PC-3 (cell line): ENCODE results near the gene NR1I2. TPM values are rescaled to one million over a fixed set of nuclear protein-coding genes. Genes with fewer than 3 reads are reported as not detected.

Experiments used
- ATAC-seq: fragments of 200-7000 bp; cut with Tn5 transposase; 2 replicates; pipeline ENCODE4 v1.9.1; 2020; ENCODE audit warnings: mild to moderate bottlenecking, moderate library complexity
- BruUV-seq: library from RNA; stranded (reverse); fragments of 400-500 nt; replicated peaks from 2 replicates; lab custom pipeline; 2021; lab: Mats Ljungman, UMichigan
- CTCF ChIA-PET: fragments of 300-600 bp; sonication (Branson Sonifier 250); formaldehyde crosslinking; loops from one replicate; lab custom pipeline; 2022; ENCODE audit warnings: antibody characterized with exemption; lab: Charles Lee
- POLR2A ChIA-PET: fragments of 300-600 bp; sonication (Branson Sonifier 250); formaldehyde crosslinking; loops from one replicate; lab custom pipeline; 2022; ENCODE audit warnings: antibody characterized with exemption; ENCODE audit not compliant: unreplicated experiment; lab: Charles Lee
- DNase-seq: peaks from one replicate; pipeline ENCODE4 v3.0.0-alpha.2; 2015
- H2AFZ ChIP-seq: fragments of 300-600 bp; sonication (generic); 2 replicates; pipeline ENCODE4 v1.6.0; 2016; ENCODE audit warnings: antibody characterized with exemption, low read length
- H3F3A ChIP-seq: fragments of 300-600 bp; sonication (generic); one replicate; pipeline ENCODE4 v1.6.0; 2017; ENCODE audit warnings: antibody characterized with exemption, low read length, control low read depth, mild to moderate bottlenecking; ENCODE audit not compliant: unreplicated experiment
- H3K27ac ChIP-seq: fragments of 300-600 bp; sonication (generic); 2 replicates; pipeline ENCODE4 v1.5.1; 2016; ENCODE audit warnings: mild to moderate bottlenecking, low read length
- H3K27me3 ChIP-seq: fragments of 300-600 bp; sonication (generic); 2 replicates; pipeline ENCODE4 v1.6.1; 2016; ENCODE audit warnings: low read length, mixed read lengths
- H3K36me3 ChIP-seq: fragments of 300-600 bp; sonication (generic); 2 replicates; pipeline ENCODE4 v1.6.1; 2016; ENCODE audit warnings: low read depth, mixed run types, low read length, mixed read lengths
- H3K4me1 ChIP-seq: fragments of 300-600 bp; sonication (generic); 2 replicates; pipeline ENCODE4 v1.5.1; 2016; ENCODE audit warnings: low read length; ENCODE audit not compliant: insufficient read depth
- H3K4me2 ChIP-seq: fragments of 300-600 bp; sonication (generic); 2 replicates; pipeline ENCODE4 v1.6.0; 2016; ENCODE audit warnings: low read length
- H3K4me3 ChIP-seq: fragments of 300-600 bp; sonication (generic); 2 replicates; pipeline ENCODE4 v1.5.1; 2016; ENCODE audit warnings: mild to moderate bottlenecking, low read length, mixed read lengths
- H3K79me2 ChIP-seq: fragments of 300-600 bp; sonication (generic); 2 replicates; pipeline ENCODE4 v1.6.1; 2017; ENCODE audit warnings: low read length, mixed read lengths
- H3K9ac ChIP-seq: fragments of 300-600 bp; sonication (generic); 2 replicates; pipeline ENCODE4 v1.6.0; 2016; ENCODE audit warnings: mild to moderate bottlenecking, low read length
- H3K9me2 ChIP-seq: fragments of 300-600 bp; sonication (generic); replicated peaks from 2 replicates; pipeline ENCODE4 v1.6.1; 2016; ENCODE audit warnings: mixed run types, low read length, mixed read lengths
- H3K9me3 ChIP-seq: fragments of 300-600 bp; sonication (generic); 2 replicates; pipeline ENCODE4 v1.6.1; 2016; ENCODE audit warnings: low read length, mixed read lengths
- H4K20me1 ChIP-seq: fragments of 300-600 bp; sonication (generic); 2 replicates; pipeline ENCODE4 v1.6.1; 2016; ENCODE audit warnings: low read length, mixed read lengths
- CTCF ChIP-seq: fragments of 300-600 bp; sonication (generic); conservative IDR thresholded peaks from 2 replicates; pipeline ENCODE4 v1.5.1; 2017; ENCODE audit warnings: antibody characterized with exemption, low read depth, mild to moderate bottlenecking, low read length
- EZH2 ChIP-seq: fragments of 300-600 bp; sonication (generic); IDR thresholded peaks from one replicate; pipeline ENCODE4 v1.6.1; 2017; ENCODE audit warnings: antibody characterized with exemption, mild to moderate bottlenecking, low read length; ENCODE audit not compliant: unreplicated experiment
- EZH2phosphoT487 ChIP-seq: fragments of 300-600 bp; sonication (generic); IDR thresholded peaks from 2 replicates; pipeline ENCODE4 v1.6.1; 2018; ENCODE audit warnings: mild to moderate bottlenecking, antibody characterized with exemption, low read length, borderline replicate concordance
- intact Hi-C: fragments of 100-400 bp; cut with micrococcal nuclease; formaldehyde crosslinking; loops from 2 replicates; pipeline ENCODE4 v1.9.0; 2023
- total RNA-seq: library from RNA; depleted of rRNA; stranded (reverse); fragments of >200 nt; gene quantifications from 2 replicates; pipeline ENCODE4 v1.2.3, GENCODE V29; 2014

The NR1I2 gene
- total RNA-seq, 1 experiment from 2014 or later = 0.04 TPM

DNA sequence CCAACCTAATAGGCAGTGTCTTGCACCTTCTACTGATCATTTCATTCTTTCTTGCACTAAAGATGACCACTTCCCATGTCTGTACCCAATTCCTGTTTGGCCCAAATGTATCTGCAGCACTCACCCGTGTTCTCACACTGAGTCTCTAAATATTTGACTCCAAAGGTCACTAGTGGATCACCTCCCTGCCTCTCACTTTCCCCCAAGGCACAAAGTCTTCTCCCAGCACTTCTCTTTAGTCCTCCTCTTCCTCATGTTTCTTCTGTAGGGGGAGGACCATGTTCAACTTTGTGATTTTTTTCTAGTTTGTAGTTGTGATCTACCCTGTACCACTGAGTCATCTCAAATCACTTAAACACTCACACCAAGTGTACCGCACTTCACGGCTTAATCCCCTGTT, 13.9 kb downstream of the NR1I2 start:
- Histone ChIP-seq H3K27me3 (peaks cover 11% of the 10 kb centered on the region; the same call in 1 of the 2 replicates), H2AFZ (no peak overlapping the region), H3K4me2 (no peak overlapping the region), H3K79me2 (no peaks in the 10 kb centered on the region), H3K36me3 (no peaks in the 10 kb centered on the region), H3K4me3 (no peak overlapping the region), H3K9me3 (no peaks in the 10 kb centered on the region), H4K20me1 (no peaks in the 10 kb centered on the region), H3K9ac (no peak overlapping the region), H3K4me1 (peaks cover 10% of the 10 kb centered on the region), H3K27ac (no peak overlapping the region), H3F3A (no peaks in the 10 kb centered on the region), H3K9me2 (no peaks in the 10 kb centered on the region)
- no peak for TF ChIP-seq CTCF
- no peak for TF ChIP-seq EZH2
- TF ChIP-seq EZH2phosphoT487 = no peak
- CTCF ChIA-PET = no interaction called here
- BruUV-seq = no TSS peak
- DNase-seq (no peak), ATAC-seq (no peak)
- POLR2A ChIA-PET = no interaction called here
- intact Hi-C loops = no loop called here

DNA sequence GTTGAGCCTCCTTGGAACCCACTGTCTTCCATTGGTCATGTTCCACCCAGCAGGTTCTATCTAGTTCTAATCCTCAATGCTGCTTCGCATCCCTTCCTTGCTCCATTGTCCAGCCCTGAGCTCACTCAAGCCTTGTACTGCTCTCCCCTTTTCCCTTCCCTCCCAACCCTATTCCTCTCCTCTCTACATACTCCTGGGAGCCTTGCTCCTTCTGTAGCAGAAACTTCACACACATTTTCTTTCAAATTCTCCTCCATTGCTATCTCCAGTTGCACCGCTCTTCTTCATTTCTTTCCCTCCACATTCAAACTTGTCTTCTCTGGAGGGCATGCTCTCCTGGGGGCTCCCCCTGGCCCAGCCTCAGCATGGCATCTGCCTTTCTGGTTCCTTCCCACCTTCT, 14.5 kb downstream of the NR1I2 start:
- ATAC-seq = no peak
- CTCF ChIA-PET = no interaction called here

More for the DNA sequence above, 14.5 kb downstream of the NR1I2 start:
- POLR2A ChIA-PET = interaction anchor here (0.6 kb wide), 1 partner anchor 21 kb away, joined by 3 read pairs; no protein-coding TSS in a partner anchor
- Histone ChIP-seq H2AFZ (no peak overlapping the region), H3K4me1 (peaks cover 10% of the 10 kb centered on the region), H3K27me3 (peaks cover 11% of the 10 kb centered on the region; the same call in 1 of the 2 replicates), H3K9ac (no peak overlapping the region), H3F3A (no peaks in the 10 kb centered on the region), H3K9me2 (no peaks in the 10 kb centered on the region), H3K4me2 (no peak overlapping the region), H3K4me3 (no peak overlapping the region), H3K79me2 (no peaks in the 10 kb centered on the region), H3K27ac (no peak overlapping the region), H3K9me3 (no peaks in the 10 kb centered on the region), H3K36me3 (no peaks in the 10 kb centered on the region), H4K20me1 (no peaks in the 10 kb centered on the region)
- DNase-seq = no peak
- intact Hi-C loops = no loop called here
- BruUV-seq = no TSS peak
- TF ChIP-seq EZH2phosphoT487 (no peak), CTCF (no peak), EZH2 (no peak)
